WERI-Rb-1 (cell line): ENCODE measurements around the gene STPG1.
"Not testable (repeated sequence)": the region's sequence is repeated elsewhere in the genome, so short reads cannot be mapped to it uniquely, and the experiment has no call there.

Experiments
- DNase-seq: peaks from one replicate; pipeline ENCODE4 v3.0.0-alpha.2; 2020
- H3K27ac ChIP-seq: fragments of 250-450 bp; sonication (Bioruptor Pico); 2 replicates; pipeline ENCODE4 v1.5.1; 2020; ENCODE audit warnings: mild to moderate bottlenecking, moderate library complexity
- H3K27me3 ChIP-seq: fragments of 250-450 bp; sonication (Bioruptor Pico); 2 replicates; pipeline ENCODE4 v1.5.1; 2021; ENCODE audit warnings: mild to moderate bottlenecking, low read depth, moderate library complexity; ENCODE audit not compliant: insufficient read depth, severe bottlenecking
- H3K36me3 ChIP-seq: fragments of 250-450 bp; sonication (Bioruptor Pico); 2 replicates; pipeline ENCODE4 v1.5.1; 2020; ENCODE audit warnings: mild to moderate bottlenecking, moderate library complexity
- H3K4me3 ChIP-seq: 2 replicates; pipeline ENCODE4 v1.5.1; 2011; ENCODE audit warnings: low read depth, mild to moderate bottlenecking, control low read depth, low read length
- H3K9me3 ChIP-seq: fragments of 250-450 bp; sonication (Bioruptor Pico); 2 replicates; pipeline ENCODE4 v1.5.1; 2021; ENCODE audit warnings: mild to moderate bottlenecking, moderate library complexity; ENCODE audit not compliant: severe bottlenecking
- TF ChIP-seq, protein P1 (sequence below): IDR thresholded peaks from 2 replicates; pipeline ENCODE4 v1.5.1; 2011; ENCODE audit warnings: low read depth, mild to moderate bottlenecking, control low read depth, inconsistent platforms, low read length

STPG1 gene

DNA sequence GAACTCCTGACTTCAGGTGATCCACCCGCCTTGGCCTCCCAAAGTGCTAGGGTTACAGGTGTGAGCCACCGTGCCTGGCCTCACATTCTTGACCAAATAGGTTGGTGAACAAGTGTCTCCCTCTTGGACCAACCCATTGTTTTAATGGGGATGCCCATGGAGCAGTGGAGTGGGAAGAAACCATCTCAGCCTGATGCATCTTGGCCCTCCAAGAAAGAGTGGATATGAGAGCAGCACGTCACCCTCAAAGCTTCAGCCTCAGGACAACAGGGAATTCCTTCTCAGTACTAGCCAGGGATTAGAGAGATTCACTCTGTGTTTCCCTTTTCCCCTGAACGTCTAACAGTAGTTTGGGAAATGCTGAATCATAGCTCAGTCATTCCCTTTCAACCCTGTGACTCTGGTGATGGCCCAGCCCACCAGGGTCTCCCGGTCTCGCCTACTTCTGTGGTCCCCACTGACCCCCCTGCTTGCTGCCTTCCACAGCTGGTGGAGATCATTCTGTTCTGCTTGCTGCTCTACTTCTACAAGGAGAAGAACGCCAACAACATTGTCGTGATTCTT lies 39.4 kb upstream of the STPG1 start:
- Histone ChIP-seq H3K9me3 (no peaks in the 10 kb centered on the region), H3K36me3 (peaks cover 19% of the 10 kb centered on the region), H3K27ac (no peak overlapping the region), H3K27me3 (no peaks in the 10 kb centered on the region), H3K4me3 (no peak overlapping the region)
- DNase-seq, result no peak
- TF ChIP-seq, protein P1, sequence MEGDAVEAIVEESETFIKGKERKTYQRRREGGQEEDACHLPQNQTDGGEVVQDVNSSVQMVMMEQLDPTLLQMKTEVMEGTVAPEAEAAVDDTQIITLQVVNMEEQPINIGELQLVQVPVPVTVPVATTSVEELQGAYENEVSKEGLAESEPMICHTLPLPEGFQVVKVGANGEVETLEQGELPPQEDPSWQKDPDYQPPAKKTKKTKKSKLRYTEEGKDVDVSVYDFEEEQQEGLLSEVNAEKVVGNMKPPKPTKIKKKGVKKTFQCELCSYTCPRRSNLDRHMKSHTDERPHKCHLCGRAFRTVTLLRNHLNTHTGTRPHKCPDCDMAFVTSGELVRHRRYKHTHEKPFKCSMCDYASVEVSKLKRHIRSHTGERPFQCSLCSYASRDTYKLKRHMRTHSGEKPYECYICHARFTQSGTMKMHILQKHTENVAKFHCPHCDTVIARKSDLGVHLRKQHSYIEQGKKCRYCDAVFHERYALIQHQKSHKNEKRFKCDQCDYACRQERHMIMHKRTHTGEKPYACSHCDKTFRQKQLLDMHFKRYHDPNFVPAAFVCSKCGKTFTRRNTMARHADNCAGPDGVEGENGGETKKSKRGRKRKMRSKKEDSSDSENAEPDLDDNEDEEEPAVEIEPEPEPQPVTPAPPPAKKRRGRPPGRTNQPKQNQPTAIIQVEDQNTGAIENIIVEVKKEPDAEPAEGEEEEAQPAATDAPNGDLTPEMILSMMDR, result no peak

DNA sequence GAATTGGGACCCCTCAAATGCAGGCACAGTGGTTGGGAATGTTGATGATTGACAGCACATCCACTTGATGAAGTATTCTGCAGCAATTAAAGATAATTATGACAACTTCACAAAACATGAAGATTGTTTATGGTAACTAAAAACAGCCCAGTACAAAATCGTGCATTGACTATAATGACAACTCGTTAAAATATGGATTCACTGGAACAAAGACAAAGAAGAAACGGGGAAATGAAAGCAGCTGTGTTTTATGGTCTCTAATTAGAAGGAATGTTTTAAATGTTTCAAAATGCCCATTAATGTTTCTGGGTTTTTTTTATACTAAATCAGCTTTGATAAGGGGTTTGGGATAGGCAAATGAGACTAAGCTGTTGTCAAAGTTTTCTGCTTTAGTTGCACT lies 38.2 kb upstream of the STPG1 start:
- TF ChIP-seq, protein P1, result no peak
- Histone ChIP-seq H3K36me3 (peaks cover 19% of the 10 kb centered on the region), H3K9me3 (no peaks in the 10 kb centered on the region), H3K4me3 (no peak overlapping the region), H3K27me3 (no peaks in the 10 kb centered on the region), H3K27ac (no peak overlapping the region)
- DNase-seq, result no peak

DNA sequence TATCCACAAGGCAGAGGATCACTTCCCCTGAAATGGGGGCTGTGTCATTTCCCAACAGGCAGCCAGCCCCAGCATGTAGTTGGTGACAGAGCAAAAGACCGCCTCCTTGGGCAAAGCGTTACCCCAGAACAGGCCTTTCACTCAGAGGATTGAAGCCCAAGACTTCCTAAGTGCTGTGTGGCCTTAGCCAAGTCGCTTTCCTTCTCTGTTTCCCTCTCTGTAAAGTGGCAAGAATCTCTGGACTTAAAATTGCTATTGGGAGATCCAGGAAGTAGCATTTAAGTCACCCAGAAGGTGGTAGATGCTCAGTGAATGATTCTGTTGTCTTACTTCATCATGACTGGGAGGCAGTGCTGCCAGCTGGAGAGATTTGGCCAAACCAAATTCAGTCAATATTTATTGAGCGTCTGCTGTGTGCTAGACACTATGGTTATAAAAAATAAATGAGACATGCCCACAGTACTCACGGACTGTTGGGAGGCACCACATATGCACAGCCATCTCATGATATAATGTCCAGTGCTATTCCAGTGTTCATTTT lies 37.3 kb upstream of the STPG1 start:
- H3K36me3 ChIP-seq, result peaks cover 19% of the 10 kb centered on the region
- H3K4me3 ChIP-seq, result no peak overlapping the region
- H3K9me3 ChIP-seq, result no peaks in the 10 kb centered on the region
- H3K27me3 ChIP-seq, result no peaks in the 10 kb centered on the region
- no peak overlapping the region for H3K27ac ChIP-seq
- DNase-seq, result no peak
- TF ChIP-seq, protein P1, result no peak

DNA sequence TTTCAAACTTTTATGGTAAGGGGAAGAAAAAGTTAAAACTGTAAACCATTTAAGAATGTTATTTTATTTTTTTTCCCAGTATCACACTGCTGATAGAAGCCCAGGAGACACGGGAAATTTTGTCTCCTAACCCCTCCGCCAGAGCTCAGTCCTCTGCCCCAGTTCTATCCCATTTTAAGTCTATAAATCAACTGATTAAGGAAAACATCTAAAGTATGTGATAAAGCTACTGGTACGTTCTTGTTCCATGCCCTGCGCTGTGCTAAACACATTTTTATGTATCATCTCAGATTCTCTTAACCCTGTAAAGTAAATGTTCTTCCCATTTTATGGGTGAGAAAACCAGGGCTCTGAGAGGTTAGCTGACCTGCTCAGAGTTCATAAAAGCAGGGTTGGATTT lies 36.7 kb upstream of the STPG1 start:
- no peaks in the 10 kb centered on the region for H3K27me3 ChIP-seq
- H3K27ac ChIP-seq, result no peak overlapping the region
- peaks cover 19% of the 10 kb centered on the region; the same call in 1 of the 2 replicates for H3K36me3 ChIP-seq
- no peaks in the 10 kb centered on the region for H3K9me3 ChIP-seq
- TF ChIP-seq, protein P1, result no peak
- DNase-seq, result no peak
- no peak overlapping the region for H3K4me3 ChIP-seq

DNA sequence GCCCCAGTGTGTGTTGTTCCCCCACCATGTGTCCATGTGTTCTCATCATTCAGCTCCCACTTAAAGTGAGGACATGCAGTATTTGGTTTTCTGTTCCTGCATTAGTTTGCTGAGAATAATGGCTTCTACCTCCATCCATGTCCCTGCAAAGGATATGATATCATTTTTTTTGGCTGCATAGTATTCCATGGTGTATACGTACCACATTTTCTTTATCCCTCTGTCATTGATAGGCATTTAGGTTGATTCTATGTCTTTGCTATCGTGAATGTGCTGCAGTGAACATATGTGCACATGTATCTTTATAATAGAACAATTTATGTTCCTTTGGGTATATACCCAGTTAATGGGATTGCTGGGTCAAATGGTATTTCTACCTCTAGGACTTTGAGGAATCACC lies 32.9 kb upstream of the STPG1 start:
- not testable (repeated sequence) for H3K4me3 ChIP-seq, DNase-seq, H3K27ac ChIP-seq, H3K9me3 ChIP-seq, H3K27me3 ChIP-seq
- H3K36me3 ChIP-seq, result peaks cover 14% of the 10 kb centered on the region

DNA sequence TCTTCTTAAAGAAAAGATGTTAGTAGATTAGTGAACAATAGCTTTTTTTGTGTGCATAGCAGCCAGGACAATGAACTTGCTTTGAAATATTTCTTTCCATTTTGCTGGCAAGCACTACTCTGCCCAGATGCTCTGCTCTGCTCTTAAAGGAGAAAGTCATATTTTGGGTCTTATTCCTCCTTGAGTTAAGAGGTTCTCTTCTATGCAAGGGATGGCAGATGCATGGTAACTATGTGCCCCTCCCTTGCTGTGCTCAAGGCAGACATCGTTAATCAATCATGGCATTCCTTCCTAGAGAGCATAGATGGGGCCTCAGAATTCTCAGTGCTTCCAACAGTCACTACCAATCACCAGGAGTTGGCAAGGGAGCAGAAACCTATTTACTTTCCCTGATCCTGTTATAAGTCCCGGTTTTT lies 29.7 kb upstream of the STPG1 start:
- TF ChIP-seq, protein P1, result no peak
- Histone ChIP-seq H3K36me3 (peaks cover 3% of the 10 kb centered on the region), H3K27ac (no peak overlapping the region; the same call in 1 of the 2 replicates), H3K4me3 (no peak overlapping the region), H3K9me3 (no peaks in the 10 kb centered on the region), H3K27me3 (no peaks in the 10 kb centered on the region)
- peak; percentile 20 for DNase-seq
